HEK293 (cell line): ENCODE results near the gene MTHFS.

ENCODE experiments used
- CTCF ChIA-PET: fragments of 350-600 bp; formaldehyde crosslinking; extraction: SDS; loops from one replicate; lab custom pipeline; 2021; ENCODE audit warnings: antibody characterized with exemption; lab: Yijun Ruan, JAX
- POLR2A ChIA-PET: fragments of 300-600 bp; formaldehyde crosslinking; extraction: SDS; loops from one replicate; lab custom pipeline; 2020; ENCODE audit warnings: antibody characterized with exemption, inconsistent platforms; lab: Yijun Ruan, JAX
- H3K27ac ChIP-seq: fragments of 200-500 bp; sonication (Bioruptor generic); 2 replicates; pipeline ENCODE4 v1.5.1; 2014; ENCODE audit warnings: low read depth, low read length, control low read depth, inconsistent platforms; ENCODE audit errors: extremely low read depth
- H3K36me3 ChIP-seq, 2 experiments: fragments of 200-500 bp in 1 of 2; sonication (Bioruptor generic) in 1 of 2; 1 replicate in 1 of 2; 2 replicates in 1 of 2; pipeline ENCODE4 v1.5.1; 2014 to 2017; ENCODE audit warnings: inconsistent platforms in 2 of 2, low read length in 2 of 2; ENCODE audit not compliant: control insufficient read depth in 2 of 2, insufficient read depth in 1 of 2
- H3K4me1 ChIP-seq: fragments of 200-500 bp; sonication (Bioruptor generic); 2 replicates; pipeline ENCODE4 v1.5.1; 2014; ENCODE audit warnings: mild to moderate bottlenecking, low read length, inconsistent platforms; ENCODE audit not compliant: control insufficient read depth, insufficient read depth
- H3K4me3 ChIP-seq: 2 replicates; pipeline ENCODE4 v1.5.1; 2011; ENCODE audit warnings: low read depth, mild to moderate bottlenecking, control low read depth, low read length, moderate library complexity
- H3K9me3 ChIP-seq: fragments of 200-500 bp; sonication (Bioruptor generic); 2 replicates; pipeline ENCODE4 v1.5.1; 2014; ENCODE audit warnings: low read depth, low read length, inconsistent platforms; ENCODE audit not compliant: control insufficient read depth, insufficient read depth
- KLF17 ChIP-seq: fragments of 450-650 bp; formaldehyde crosslinking; IDR thresholded peaks from 2 replicates; pipeline ENCODE4 v1.5.1; 2016; ENCODE audit warnings: missing biosample characterization, missing genetic modification characterization
- MYNN ChIP-seq: fragments of 450-650 bp; formaldehyde crosslinking; IDR thresholded peaks from 2 replicates; pipeline ENCODE4 v1.5.1; 2016; ENCODE audit warnings: missing biosample characterization, missing genetic modification characterization, borderline replicate concordance
- SCRT1 ChIP-seq: fragments of 450-650 bp; formaldehyde crosslinking; IDR thresholded peaks from 2 replicates; pipeline ENCODE4 v1.5.1; 2016; ENCODE audit warnings: missing biosample characterization, missing genetic modification characterization, borderline replicate concordance
- SCRT2 ChIP-seq: fragments of 450-650 bp; formaldehyde crosslinking; IDR thresholded peaks from 2 replicates; pipeline ENCODE4 v1.5.1; 2016; ENCODE audit warnings: missing biosample characterization, missing genetic modification characterization
- ZBTB10 ChIP-seq: fragments of 450-650 bp; formaldehyde crosslinking; IDR thresholded peaks from 2 replicates; pipeline ENCODE4 v1.5.1; 2016; ENCODE audit warnings: missing biosample characterization, missing genetic modification characterization
- ZBTB11 ChIP-seq: fragments of 450-650 bp; formaldehyde crosslinking; conservative IDR thresholded peaks from 2 replicates; pipeline ENCODE4 v1.5.1; 2016; ENCODE audit warnings: low read depth, missing biosample characterization, missing genetic modification characterization
- ZBTB17 ChIP-seq: fragments of 450-650 bp; formaldehyde crosslinking; IDR thresholded peaks from 2 replicates; pipeline ENCODE4 v1.5.1; 2016; ENCODE audit warnings: missing biosample characterization, missing genetic modification characterization
- ZFP37 ChIP-seq: fragments of 450-650 bp; formaldehyde crosslinking; IDR thresholded peaks from 2 replicates; pipeline ENCODE4 v1.5.1; 2016; ENCODE audit warnings: missing biosample characterization, missing genetic modification characterization
- ZIC2 ChIP-seq: fragments of 450-650 bp; formaldehyde crosslinking; IDR thresholded peaks from 2 replicates; pipeline ENCODE4 v1.5.1; 2016; ENCODE audit warnings: missing biosample characterization, missing genetic modification characterization
- ZNF121 ChIP-seq: fragments of 450-650 bp; formaldehyde crosslinking; IDR thresholded peaks from 2 replicates; pipeline ENCODE4 v1.5.1; 2016; ENCODE audit warnings: missing biosample characterization, missing genetic modification characterization
- ZNF155 ChIP-seq: fragments of 450-650 bp; formaldehyde crosslinking; IDR thresholded peaks from 2 replicates; pipeline ENCODE4 v1.5.1; 2016; ENCODE audit warnings: missing biosample characterization, missing genetic modification characterization
- ZNF19 ChIP-seq: fragments of 450-650 bp; formaldehyde crosslinking; IDR thresholded peaks from 2 replicates; pipeline ENCODE4; 2016; ENCODE audit warnings: missing biosample characterization, missing genetic modification characterization, low read depth
- ZNF211 ChIP-seq: fragments of 450-650 bp; formaldehyde crosslinking; IDR thresholded peaks from 2 replicates; pipeline ENCODE4 v1.5.1; 2016; ENCODE audit warnings: low read depth, missing biosample characterization, missing genetic modification characterization
- ZNF280C ChIP-seq: fragments of 450-650 bp; formaldehyde crosslinking; IDR thresholded peaks from 2 replicates; pipeline ENCODE4 v1.5.1; 2016; ENCODE audit warnings: missing biosample characterization, missing genetic modification characterization
- ZNF354C ChIP-seq: fragments of 450-650 bp; formaldehyde crosslinking; IDR thresholded peaks from 2 replicates; pipeline ENCODE4 v1.5.1; 2016; ENCODE audit warnings: missing biosample characterization, missing genetic modification characterization, low read depth, borderline replicate concordance
- ZNF362 ChIP-seq: fragments of 450-650 bp; formaldehyde crosslinking; IDR thresholded peaks from 2 replicates; pipeline ENCODE4 v1.5.1; 2016; ENCODE audit warnings: missing biosample characterization, missing genetic modification characterization
- ZNF391 ChIP-seq: fragments of 450-650 bp; formaldehyde crosslinking; IDR thresholded peaks from 2 replicates; pipeline ENCODE4 v1.5.1; 2016; ENCODE audit warnings: low read depth, missing biosample characterization, missing genetic modification characterization, borderline replicate concordance
- ZNF473 ChIP-seq: fragments of 450-650 bp; formaldehyde crosslinking; IDR thresholded peaks from 2 replicates; pipeline ENCODE4 v1.5.1; 2017; ENCODE audit warnings: missing biosample characterization, missing genetic modification characterization
- ZNF548 ChIP-seq: fragments of 450-650 bp; formaldehyde crosslinking; IDR thresholded peaks from 2 replicates; pipeline ENCODE4 v1.5.1; 2016; ENCODE audit warnings: missing biosample characterization, missing genetic modification characterization
- ZNF585B ChIP-seq: fragments of 450-650 bp; formaldehyde crosslinking; IDR thresholded peaks from 2 replicates; pipeline ENCODE4 v1.5.1; 2016; ENCODE audit warnings: missing biosample characterization, missing genetic modification characterization
- ZNF639 ChIP-seq: fragments of 450-650 bp; formaldehyde crosslinking; IDR thresholded peaks from 2 replicates; pipeline ENCODE4 v1.5.1; 2016; ENCODE audit warnings: missing biosample characterization, missing genetic modification characterization
- ZNF76 ChIP-seq: fragments of 450-650 bp; formaldehyde crosslinking; IDR thresholded peaks from 2 replicates; pipeline ENCODE4; 2016; ENCODE audit warnings: low read depth, missing biosample characterization, missing genetic modification characterization, borderline replicate concordance
- ZNF843 ChIP-seq: fragments of 450-650 bp; formaldehyde crosslinking; IDR thresholded peaks from 2 replicates; pipeline ENCODE4 v1.5.1; 2016; ENCODE audit warnings: missing biosample characterization, missing genetic modification characterization
- TF ChIP-seq, protein P1 (sequence below): fragments of 450-650 bp; formaldehyde crosslinking; IDR thresholded peaks from 2 replicates; pipeline ENCODE4 v1.5.1; 2016; ENCODE audit warnings: missing biosample characterization, missing genetic modification characterization

The MTHFS gene

DNA sequence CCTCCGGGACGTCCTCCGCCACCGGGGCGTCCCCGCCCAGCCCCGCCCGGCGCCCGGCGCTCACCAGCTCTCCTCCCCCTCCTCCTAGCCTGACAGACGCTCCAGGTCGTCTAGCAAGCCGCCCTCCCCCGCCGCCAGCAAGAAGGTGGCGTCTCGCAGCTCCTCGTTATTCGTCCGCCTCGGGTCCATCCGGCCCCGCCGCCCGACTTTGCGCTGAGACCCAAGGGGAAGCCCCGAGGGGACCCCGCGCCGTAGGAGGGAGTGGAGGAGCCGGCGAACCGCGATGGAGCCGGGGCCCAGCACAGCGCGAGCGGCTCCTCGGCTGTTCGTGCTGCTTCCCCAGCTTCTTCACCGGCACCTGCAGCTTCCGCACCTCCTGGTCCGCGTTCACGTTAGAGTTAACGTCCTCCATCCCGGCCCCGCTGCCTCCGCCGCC, 26.3 kb upstream of the MTHFS start:
- Histone ChIP-seq H3K36me3 (peaks cover 12 to 18% of the 10 kb centered on the region in 2 experiments; a peak in 2 of 3 replicates), H3K4me3 (peak overlapping the region; percentile 99), H3K4me1 (no peaks in the 10 kb centered on the region), H3K9me3 (peaks cover 3% of the 10 kb centered on the region; the same call in 1 of the 2 replicates), H3K27ac (peak overlapping the region; percentile 97)
- ChIA-PET POLR2A (interaction anchor here (0.6 to 2.2 kb wide), 31 partner anchors 10 to 542 kb away, joined by 3 to 51 read pairs (median 4); partner anchors contain the start of genes MTHFS and ZFAND6), CTCF (interaction anchor here (0.5 to 0.7 kb wide), 3 partner anchors 41 to 70 kb away, joined by 3 read pairs; no protein-coding TSS in a partner anchor)
- TF ChIP-seq ZNF155 (tag by site-specific recombination) (no peak), ZBTB11 (tag by site-specific recombination) (peak; percentile 53), SCRT2 (tag by site-specific recombination) (peak; percentile 39; the same call in 1 of the 2 replicates), ZNF548 (no peak), ZNF639 (no peak), MYNN (tag by site-specific recombination) (no peak), ZNF19 (tag by site-specific recombination) (no peak), ZNF211 (tag by site-specific recombination) (no peak), ZBTB10 (tag by site-specific recombination) (peak; percentile 80), ZNF121 (0 out of 2 replicates have a peak, but pooled peaks have one; percentile 8), ZNF362 (tag by site-specific recombination) (no peak), ZNF473 (tag by site-specific recombination) (no peak), KLF17 (tag by site-specific recombination) (0 out of 2 replicates have a peak, but pooled peaks have one; percentile 12), ZBTB17 (tag by site-specific recombination) (no peak), ZNF280C (tag by site-specific recombination) (no peak), ZFP37 (tag by site-specific recombination) (peak; percentile 83; the same call in 1 of the 2 replicates), ZNF76 (tag by site-specific recombination) (0 out of 2 replicates have a peak, but pooled peaks have one; percentile 14), ZNF843 (0 out of 2 replicates have a peak, but pooled peaks have one; percentile 20), ZNF354C (tag by site-specific recombination) (no peak), SCRT1 (tag by site-specific recombination) (no peak), ZNF391 (tag by site-specific recombination) (peak; percentile 71; the same call in 1 of the 2 replicates), ZNF585B (tag by site-specific recombination) (no peak), ZIC2 (no peak)
- TF ChIP-seq, protein P1, sequence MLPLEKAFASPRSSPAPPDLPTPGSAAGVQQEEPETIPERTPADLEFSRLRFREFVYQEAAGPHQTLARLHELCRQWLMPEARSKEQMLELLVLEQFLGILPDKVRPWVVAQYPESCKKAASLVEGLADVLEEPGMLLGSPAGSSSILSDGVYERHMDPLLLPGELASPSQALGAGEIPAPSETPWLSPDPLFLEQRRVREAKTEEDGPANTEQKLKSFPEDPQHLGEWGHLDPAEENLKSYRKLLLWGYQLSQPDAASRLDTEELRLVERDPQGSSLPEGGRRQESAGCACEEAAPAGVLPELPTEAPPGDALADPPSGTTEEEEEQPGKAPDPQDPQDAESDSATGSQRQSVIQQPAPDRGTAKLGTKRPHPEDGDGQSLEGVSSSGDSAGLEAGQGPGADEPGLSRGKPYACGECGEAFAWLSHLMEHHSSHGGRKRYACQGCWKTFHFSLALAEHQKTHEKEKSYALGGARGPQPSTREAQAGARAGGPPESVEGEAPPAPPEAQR (tag by site-specific recombination) = no peak
